IMR-90 (cell line): Measurements from ENCODE around the gene GABPB1. TPM values are rescaled to one million over a fixed set of nuclear protein-coding genes. Genes with fewer than 3 reads are reported as not detected.

Experiments used
- ATAC-seq: fragments of 200-7000 bp; cut with Tn5 transposase; 2 replicates; pipeline ENCODE4 v1.9.1; 2020; ENCODE audit warnings: low read depth, mild to moderate bottlenecking, moderate library complexity
- BruUV-seq: library from RNA; stranded (reverse); fragments of 400-500 nt; replicated peaks from 2 replicates; lab custom pipeline; 2021; lab: Mats Ljungman, UMichigan
- CTCF ChIA-PET: fragments of 300-600 bp; formaldehyde crosslinking; extraction: SDS; loops from one replicate; lab custom pipeline; 2021; ENCODE audit warnings: antibody characterized with exemption; lab: Yijun Ruan, JAX
- POLR2A ChIA-PET: fragments of 300-600 bp; sonication (Branson Sonifier 250); formaldehyde crosslinking; loops from one replicate; lab custom pipeline; 2022; ENCODE audit warnings: antibody characterized with exemption; ENCODE audit not compliant: unreplicated experiment; lab: Charles Lee
- DNase-seq: peaks from one replicate; pipeline ENCODE4 v3.0.0; 2013
- H2AFZ ChIP-seq: replicated peaks from 2 replicates; pipeline ENCODE3; 2013; ENCODE audit warnings: low read length, mild to moderate bottlenecking; ENCODE audit not compliant: poor library complexity
- H2AK5ac ChIP-seq: 2 replicates; pipeline ENCODE4 v1.6.1; 2013; ENCODE audit warnings: low read depth, low read length, inconsistent platforms
- H2AK9ac ChIP-seq: replicated peaks from 2 replicates; pipeline ENCODE3; 2013; ENCODE audit warnings: mild to moderate bottlenecking, low read depth, low read length, moderate library complexity; ENCODE audit not compliant: poor library complexity
- H2BK120ac ChIP-seq: 2 replicates; pipeline ENCODE4 v1.6.1; 2013; ENCODE audit warnings: low read depth, low read length, inconsistent platforms
- H2BK15ac ChIP-seq: 3 replicates; pipeline ENCODE4 v1.6.1; 2013; ENCODE audit warnings: low read depth, low read length, inconsistent platforms
- H2BK20ac ChIP-seq: 2 replicates; pipeline ENCODE4 v1.6.1; 2013; ENCODE audit warnings: low read depth, mild to moderate bottlenecking, inconsistent platforms, low read length, moderate library complexity
- H2BK5ac ChIP-seq: 2 replicates; pipeline ENCODE4 v1.6.1; 2013; ENCODE audit warnings: mild to moderate bottlenecking, low read depth, low read length, inconsistent platforms; ENCODE audit not compliant: poor library complexity, severe bottlenecking
- H3K14ac ChIP-seq: replicated peaks from 2 replicates; pipeline ENCODE4 v1.6.1; 2013; ENCODE audit warnings: low read depth, low read length, inconsistent platforms
- H3K18ac ChIP-seq: 2 replicates; pipeline ENCODE4 v1.6.1; 2013; ENCODE audit warnings: low read depth, low read length, control low read depth
- H3K23ac ChIP-seq: 2 replicates; pipeline ENCODE4 v1.6.1; 2013; ENCODE audit warnings: low read depth, low read length, inconsistent platforms
- H3K27ac ChIP-seq: 2 replicates; pipeline ENCODE4 v1.5.1; 2013; ENCODE audit warnings: mild to moderate bottlenecking, control low read depth, low read length; ENCODE audit not compliant: insufficient read depth
- H3K27me3 ChIP-seq: 2 replicates; pipeline ENCODE4 v1.6.1; 2013; ENCODE audit warnings: low read length; ENCODE audit not compliant: control insufficient read depth, insufficient read depth
- H3K36me3 ChIP-seq: 2 replicates; pipeline ENCODE4 v1.6.1; 2013; ENCODE audit warnings: low read length, mixed read lengths; ENCODE audit not compliant: control insufficient read depth, insufficient read depth
- H3K4ac ChIP-seq: 2 replicates; pipeline ENCODE4 v1.6.1; 2013; ENCODE audit warnings: low read depth, low read length, inconsistent platforms
- H3K4me1 ChIP-seq: 2 replicates; pipeline ENCODE4 v1.6.1; 2013; ENCODE audit warnings: low read length, mixed read lengths; ENCODE audit not compliant: control insufficient read depth, insufficient read depth
- H3K4me2 ChIP-seq: 2 replicates; pipeline ENCODE4 v1.6.1; 2013; ENCODE audit warnings: low read depth, mild to moderate bottlenecking, control low read depth, low read length, moderate library complexity
- H3K4me3 ChIP-seq: 2 replicates; pipeline ENCODE4 v1.5.1; 2013; ENCODE audit warnings: low read depth, mild to moderate bottlenecking, control low read depth, low read length, moderate library complexity; ENCODE audit not compliant: insufficient read depth
- H3K56ac ChIP-seq: 2 replicates; pipeline ENCODE4 v1.6.1; 2013; ENCODE audit warnings: low read length, inconsistent platforms; ENCODE audit not compliant: insufficient read depth; ENCODE audit errors: extremely low read depth
- H3K79me1 ChIP-seq, 2 experiments: 2 replicates each; pipeline ENCODE4 v1.6.1; 2013; ENCODE audit warnings: low read length in 2 of 2, inconsistent platforms in 1 of 2, low read depth in 1 of 2
- H3K9ac ChIP-seq: 2 replicates; pipeline ENCODE4 v1.6.1; 2013; ENCODE audit warnings: low read depth, low read length, control low read depth
- H3K9me1 ChIP-seq: 2 replicates; pipeline ENCODE4 v1.6.1; 2013; ENCODE audit warnings: low read length, inconsistent platforms; ENCODE audit not compliant: insufficient read depth
- H3K9me3 ChIP-seq: 2 replicates; pipeline ENCODE4 v1.6.1; 2013; ENCODE audit warnings: low read length; ENCODE audit not compliant: control insufficient read depth, insufficient read depth
- H4K20me1 ChIP-seq: 2 replicates; pipeline ENCODE4 v1.6.1; 2013; ENCODE audit warnings: low read length, inconsistent platforms; ENCODE audit not compliant: insufficient read depth
- H4K5ac ChIP-seq: 2 replicates; pipeline ENCODE4 v1.6.1; 2013; ENCODE audit warnings: mild to moderate bottlenecking, low read depth, low read length, control low read depth
- H4K8ac ChIP-seq, 2 experiments: 2 replicates each; pipeline ENCODE4 v1.6.1; 2013; ENCODE audit warnings: low read depth in 2 of 2, low read length in 2 of 2, control low read depth in 1 of 2, inconsistent platforms in 1 of 2
- H4K91ac ChIP-seq: 2 replicates; pipeline ENCODE4 v1.6.1; 2013; ENCODE audit warnings: low read depth, low read length, inconsistent platforms; ENCODE audit not compliant: insufficient read depth
- BHLHE40 ChIP-seq: fragments of 150-350 bp; IDR thresholded peaks from 2 replicates; pipeline ENCODE4 v1.6.1; 2016; ENCODE audit warnings: mild to moderate bottlenecking, low read depth, low read length
- CEBPB ChIP-seq: IDR thresholded peaks from 2 replicates; pipeline ENCODE4 v1.6.1; 2012; ENCODE audit warnings: low read depth, low read length, improper control_type of control experiment
- CHD1 ChIP-seq: IDR thresholded peaks from 2 replicates; pipeline ENCODE4 v1.6.1; 2012; ENCODE audit warnings: low read depth, low read length, improper control_type of control experiment
- ELK1 ChIP-seq: fragments of 150-350 bp; IDR thresholded peaks from 2 replicates; pipeline ENCODE4 v1.6.1; 2016; ENCODE audit warnings: low read depth, mild to moderate bottlenecking, low read length, moderate library complexity, borderline replicate concordance
- FOS ChIP-seq: fragments of 150-350 bp; IDR thresholded peaks from 2 replicates; pipeline ENCODE4 v1.6.1; 2016; ENCODE audit warnings: low read depth, low read length
- MAFK ChIP-seq: IDR thresholded peaks from 2 replicates; pipeline ENCODE4 v1.6.1; 2012; ENCODE audit warnings: low read depth, low read length, improper control_type of control experiment
- MAZ ChIP-seq: IDR thresholded peaks from 2 replicates; pipeline ENCODE4 v1.6.1; 2012; ENCODE audit warnings: low read depth, mild to moderate bottlenecking, low read length, improper control_type of control experiment, moderate library complexity, borderline replicate concordance
- MXI1 ChIP-seq: IDR thresholded peaks from 2 replicates; pipeline ENCODE4 v1.6.1; 2012; ENCODE audit warnings: low read depth, mild to moderate bottlenecking, low read length, moderate library complexity, borderline replicate concordance
- NFE2L2 ChIP-seq: fragments of 150-350 bp; IDR thresholded peaks from 2 replicates; pipeline ENCODE4 v1.6.1; 2016; ENCODE audit warnings: low read depth, mild to moderate bottlenecking, low read length
- POLR2A ChIP-seq: IDR thresholded peaks from 2 replicates; pipeline ENCODE4 v1.6.1; 2012; ENCODE audit warnings: mild to moderate bottlenecking, low read depth, low read length
- RAD21 ChIP-seq: IDR thresholded peaks from 2 replicates; pipeline ENCODE4 v1.6.1; 2012; ENCODE audit warnings: low read length, improper control_type of control experiment
- RCOR1 ChIP-seq: IDR thresholded peaks from 2 replicates; pipeline ENCODE4 v1.6.1; 2012; ENCODE audit warnings: mild to moderate bottlenecking, low read length, improper control_type of control experiment; ENCODE audit not compliant: insufficient replicate concordance
- RFX5 ChIP-seq: IDR thresholded peaks from 2 replicates; pipeline ENCODE4 v1.8.0; 2012; ENCODE audit warnings: low read depth, mild to moderate bottlenecking, low read length, moderate library complexity
- SMC3 ChIP-seq: fragments of 150-350 bp; IDR thresholded peaks from 2 replicates; pipeline ENCODE4 v1.6.1; 2016; ENCODE audit warnings: low read depth, mild to moderate bottlenecking, antibody characterized with exemption, low read length, moderate library complexity
- USF2 ChIP-seq: fragments of 150-350 bp; IDR thresholded peaks from 2 replicates; pipeline ENCODE4 v1.6.1; 2017; ENCODE audit warnings: mild to moderate bottlenecking, antibody characterized with exemption, low read length, low read depth
- WGBS, 2 experiments: methylation state at CpG; one replicate each; pipeline versions ENCODE4 v1.1.5 to v1.1.7; 2013; ENCODE audit warnings: missing lambda C conversion rate in 2 of 2; ENCODE audit not compliant: insufficient read length in 1 of 2; ENCODE audit errors: extremely low coverage in 2 of 2; 5-methylcytosine and 5-hydroxymethylcytosine counted together
- dilution Hi-C: fragments of 300-500 bp; cut with HindIII; formaldehyde crosslinking; loops from one replicate; pipeline ENCODE4 v1.14.3; 2018; ENCODE audit warnings: low sequenced_read_pairs; ENCODE audit not compliant: unreplicated experiment
- in situ Hi-C: fragments of 300-500 bp; cut with MboI; formaldehyde crosslinking; loops from 3 replicates; pipeline ENCODE4 v1.14.3; 2019; ENCODE audit warnings: low sequenced_read_pairs, inconsistent platforms, mixed read lengths
- intact Hi-C: fragments of 100-400 bp; cut with micrococcal nuclease; formaldehyde crosslinking; loops from 2 replicates; pipeline ENCODE4 v1.10.0; 2022
- polyA plus RNA-seq, 3 experiments: library from polyadenylated mRNA; depleted of rRNA; stranded (reverse); fragments of >200 nt; gene quantifications; 2 replicates each; pipeline ENCODE4 v1.2.3, GENCODE V29; 2012; ENCODE audit warnings: low replicate concordance in 1 of 3
- total RNA-seq: library from RNA; depleted of rRNA; stranded (reverse); fragments of >200 nt; gene quantifications from 2 replicates; pipeline ENCODE4 v1.2.3, GENCODE V29; 2012

Gene GABPB1
- total and polyA plus RNA-seq, 2 of the 4 experiments (the other 2 are of a cell fraction), result 26.3 to 89.3 TPM

DNA sequence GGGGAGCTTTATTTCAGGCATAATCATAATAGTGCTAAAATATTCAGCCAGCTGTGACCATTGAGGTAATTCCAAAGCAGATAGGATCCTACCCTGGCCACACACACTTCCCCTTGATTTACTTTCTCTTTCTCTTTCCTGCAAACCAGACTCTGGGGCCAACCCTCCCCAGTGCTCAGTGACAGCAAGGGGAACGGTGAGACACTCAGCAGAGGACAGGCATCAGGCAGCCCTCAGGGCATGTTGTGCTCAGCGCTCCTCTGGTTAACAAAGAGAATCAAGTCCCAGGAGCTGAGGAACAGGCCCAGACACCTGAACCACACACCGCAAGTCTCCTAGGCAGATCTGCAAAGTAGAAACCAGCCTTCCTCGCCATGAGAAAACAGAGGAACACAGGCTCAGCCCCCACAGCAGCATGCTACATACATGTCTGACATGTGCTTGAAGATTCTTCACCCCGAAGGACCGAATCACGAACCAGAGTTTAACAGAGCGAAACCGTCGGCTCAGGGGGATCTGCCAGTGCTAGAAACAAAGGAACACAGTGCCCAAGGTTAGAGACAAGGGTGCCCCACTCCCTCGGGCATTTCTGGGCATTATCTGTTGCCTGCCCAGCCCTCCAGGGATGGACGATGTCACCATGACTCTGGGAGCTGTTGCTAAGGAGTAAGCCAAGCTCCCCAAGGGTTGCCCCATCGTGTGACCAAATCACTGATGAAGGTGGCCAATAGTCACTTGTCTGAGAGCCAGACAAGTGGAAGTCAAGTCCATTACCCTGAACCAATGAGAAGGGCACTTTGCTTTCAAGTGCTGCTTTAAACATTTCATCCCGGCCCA, 107.0 kb downstream of the GABPB1 start:
- Histone ChIP-seq H3K9me3 (no peaks in the 10 kb centered on the region), H4K5ac (peak overlapping the region; percentile 3; the same call in 1 of the 2 replicates), H2BK15ac (no peak overlapping the region), H3K9me1 (peaks cover 6% of the 10 kb centered on the region; the same call in 1 of the 2 replicates), H3K18ac (no peak overlapping the region), H3K4me3 (no peak overlapping the region), H3K23ac (no peak overlapping the region), H4K20me1 (no peaks in the 10 kb centered on the region), H2AK5ac (no peak overlapping the region), H3K56ac (no peak overlapping the region), H3K4me2 (no peak overlapping the region), H2BK120ac (no peak overlapping the region), H3K9ac (no peak overlapping the region), H3K27ac (no peak overlapping the region), H3K79me1 (no peaks in the 10 kb centered on the region), H3K14ac (no peak overlapping the region; the same call in 1 of the 2 replicates), H3K4ac (no peak overlapping the region), H3K36me3 (no peaks in the 10 kb centered on the region), H2BK5ac (no peak overlapping the region), H4K8ac (no peak overlapping the region), H3K27me3 (peaks cover 10% of the 10 kb centered on the region), H4K91ac (no peak overlapping the region), H2BK20ac (no peak overlapping the region; the same call in 1 of the 2 replicates), H3K4me1 (peaks cover 2% of the 10 kb centered on the region; the same call in 1 of the 2 replicates), H2AFZ (peak overlapping the region; percentile 76), H2AK9ac (no peak overlapping the region)
- in situ Hi-C loops (no loop called here), dilution Hi-C loops (no loop called here), intact Hi-C loops (no loop called here)
- WGBS, 2 experiments, result 95% methylated on average over 9 of the region's 14 CpGs; no CpG with 5 or more reads in 1 of the 2 experiments
- POLR2A ChIA-PET, result no interaction called here
- ATAC-seq (peak; percentile 51; the same call in 1 of the 2 replicates), DNase-seq (no peak)
- no TSS peak for BruUV-seq
- TF ChIP-seq RFX5 (no peak), FOS (no peak), NFE2L2 (no peak), MXI1 (no peak), BHLHE40 (no peak), ELK1 (no peak), SMC3 (no peak), CEBPB (no peak), USF2 (no peak), RCOR1 (no peak), POLR2A (no peak), CHD1 (no peak), MAZ (no peak), RAD21 (no peak), MAFK (no peak)
- CTCF ChIA-PET, result interaction anchor here (0.5 kb wide), 1 partner anchor 1526 kb away, joined by 4 read pairs; no protein-coding TSS in a partner anchor
